Measurements from ENCODE around the gene RETN. TPM values are rescaled to one million over a fixed set of nuclear protein-coding genes. Genes with fewer than 3 reads are reported as not detected.

Gene RETN
- total and polyA plus RNA-seq, 2 experiments from 2014 or later = not detected

DNA sequence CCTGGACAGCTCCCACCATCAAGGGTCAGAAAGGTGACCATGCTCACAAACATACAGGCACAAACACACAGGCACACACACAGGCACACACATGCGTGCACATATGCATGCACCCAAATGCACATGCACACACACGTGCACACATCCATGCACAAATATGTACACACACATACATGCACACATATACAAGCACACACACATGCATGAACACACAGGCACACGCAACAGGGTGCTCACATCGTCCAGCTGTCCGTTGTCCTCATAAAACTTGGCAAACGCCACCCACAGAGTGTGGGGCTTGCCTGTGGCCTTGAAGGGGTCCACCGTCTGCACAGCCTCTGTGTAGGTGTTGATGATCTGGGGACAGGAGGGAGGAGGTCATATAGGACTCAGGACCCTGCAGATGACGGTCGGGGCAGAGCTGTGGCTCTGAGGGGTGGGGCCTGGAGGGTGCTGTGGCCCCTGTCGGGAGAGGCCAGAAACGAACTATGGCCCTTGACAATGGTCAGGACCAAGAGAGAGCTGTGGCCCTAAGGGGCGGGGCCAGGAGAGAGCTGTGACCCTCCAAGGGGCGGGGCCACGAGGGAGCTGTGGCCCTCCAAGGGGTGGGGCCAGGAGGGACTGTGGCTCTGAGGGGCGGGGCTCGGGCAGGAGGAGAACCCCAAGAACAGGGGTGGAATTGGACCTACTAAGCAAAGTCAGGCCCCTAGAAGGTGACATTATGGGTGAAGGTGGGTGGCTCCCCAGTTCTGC, 45.7 kb upstream of the RETN start:
- Mint-ChIP-seq H3K27me3 (ENCODE audit: insufficient read depth, low read depth, poor library complexity) (peaks cover 12% of the 10 kb centered on the region), H3K27ac (no peak overlapping the region), H3K36me3 (ENCODE audit: low read depth) (peaks cover 35% of the 10 kb centered on the region), H3K4me3 (no peak overlapping the region), H3K4me1 (peaks cover under 1% of the 10 kb centered on the region; the same call in 2 of the 3 replicates), H3K9me3 (no peaks in the 10 kb centered on the region)
- no peak overlapping the region for H3K4me3 ChIP-seq
- no peaks in the 10 kb centered on the region for H3F3A ChIP-seq (replicated peaks; ENCODE audit: low read depth)
- H2AFZ ChIP-seq = no peak overlapping the region
- no peaks in the 10 kb centered on the region for H3K27me3 ChIP-seq (ENCODE audit: insufficient read depth)
- no peak overlapping the region for H3K4me2 ChIP-seq
- peaks cover 18% of the 10 kb centered on the region for H3K79me2 ChIP-seq (replicated peaks; ENCODE audit: insufficient read depth)
- peak; percentile 76 for DNase-seq (ENCODE audit: low spot score)
- no peak for TF ChIP-seq POLR2AphosphoS5 (IDR thresholded peaks at IDR 0.05; ENCODE audit: low read depth)
- no peak for TF ChIP-seq EZH2 (IDR thresholded peaks at IDR 0.05; ENCODE audit: low read depth, unreplicated experiment)
- no peak for TF ChIP-seq ZNF114 (CRISPR knock-in tag; IDR thresholded peaks at IDR 0.05)
- TF ChIP-seq, protein P1, sequence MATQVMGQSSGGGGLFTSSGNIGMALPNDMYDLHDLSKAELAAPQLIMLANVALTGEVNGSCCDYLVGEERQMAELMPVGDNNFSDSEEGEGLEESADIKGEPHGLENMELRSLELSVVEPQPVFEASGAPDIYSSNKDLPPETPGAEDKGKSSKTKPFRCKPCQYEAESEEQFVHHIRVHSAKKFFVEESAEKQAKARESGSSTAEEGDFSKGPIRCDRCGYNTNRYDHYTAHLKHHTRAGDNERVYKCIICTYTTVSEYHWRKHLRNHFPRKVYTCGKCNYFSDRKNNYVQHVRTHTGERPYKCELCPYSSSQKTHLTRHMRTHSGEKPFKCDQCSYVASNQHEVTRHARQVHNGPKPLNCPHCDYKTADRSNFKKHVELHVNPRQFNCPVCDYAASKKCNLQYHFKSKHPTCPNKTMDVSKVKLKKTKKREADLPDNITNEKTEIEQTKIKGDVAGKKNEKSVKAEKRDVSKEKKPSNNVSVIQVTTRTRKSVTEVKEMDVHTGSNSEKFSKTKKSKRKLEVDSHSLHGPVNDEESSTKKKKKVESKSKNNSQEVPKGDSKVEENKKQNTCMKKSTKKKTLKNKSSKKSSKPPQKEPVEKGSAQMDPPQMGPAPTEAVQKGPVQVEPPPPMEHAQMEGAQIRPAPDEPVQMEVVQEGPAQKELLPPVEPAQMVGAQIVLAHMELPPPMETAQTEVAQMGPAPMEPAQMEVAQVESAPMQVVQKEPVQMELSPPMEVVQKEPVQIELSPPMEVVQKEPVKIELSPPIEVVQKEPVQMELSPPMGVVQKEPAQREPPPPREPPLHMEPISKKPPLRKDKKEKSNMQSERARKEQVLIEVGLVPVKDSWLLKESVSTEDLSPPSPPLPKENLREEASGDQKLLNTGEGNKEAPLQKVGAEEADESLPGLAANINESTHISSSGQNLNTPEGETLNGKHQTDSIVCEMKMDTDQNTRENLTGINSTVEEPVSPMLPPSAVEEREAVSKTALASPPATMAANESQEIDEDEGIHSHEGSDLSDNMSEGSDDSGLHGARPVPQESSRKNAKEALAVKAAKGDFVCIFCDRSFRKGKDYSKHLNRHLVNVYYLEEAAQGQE (IDR thresholded peaks at IDR 0.05; ENCODE audit: unreplicated experiment) = no peak
- TF ChIP-seq JUNB (IDR thresholded peaks at IDR 0.05; ENCODE audit: unreplicated experiment) = no peak
- no peak for TF ChIP-seq CREB1 (CRISPR knock-in tag; IDR thresholded peaks at IDR 0.05; ENCODE audit: low read depth)
- TF ChIP-seq, protein P2, sequence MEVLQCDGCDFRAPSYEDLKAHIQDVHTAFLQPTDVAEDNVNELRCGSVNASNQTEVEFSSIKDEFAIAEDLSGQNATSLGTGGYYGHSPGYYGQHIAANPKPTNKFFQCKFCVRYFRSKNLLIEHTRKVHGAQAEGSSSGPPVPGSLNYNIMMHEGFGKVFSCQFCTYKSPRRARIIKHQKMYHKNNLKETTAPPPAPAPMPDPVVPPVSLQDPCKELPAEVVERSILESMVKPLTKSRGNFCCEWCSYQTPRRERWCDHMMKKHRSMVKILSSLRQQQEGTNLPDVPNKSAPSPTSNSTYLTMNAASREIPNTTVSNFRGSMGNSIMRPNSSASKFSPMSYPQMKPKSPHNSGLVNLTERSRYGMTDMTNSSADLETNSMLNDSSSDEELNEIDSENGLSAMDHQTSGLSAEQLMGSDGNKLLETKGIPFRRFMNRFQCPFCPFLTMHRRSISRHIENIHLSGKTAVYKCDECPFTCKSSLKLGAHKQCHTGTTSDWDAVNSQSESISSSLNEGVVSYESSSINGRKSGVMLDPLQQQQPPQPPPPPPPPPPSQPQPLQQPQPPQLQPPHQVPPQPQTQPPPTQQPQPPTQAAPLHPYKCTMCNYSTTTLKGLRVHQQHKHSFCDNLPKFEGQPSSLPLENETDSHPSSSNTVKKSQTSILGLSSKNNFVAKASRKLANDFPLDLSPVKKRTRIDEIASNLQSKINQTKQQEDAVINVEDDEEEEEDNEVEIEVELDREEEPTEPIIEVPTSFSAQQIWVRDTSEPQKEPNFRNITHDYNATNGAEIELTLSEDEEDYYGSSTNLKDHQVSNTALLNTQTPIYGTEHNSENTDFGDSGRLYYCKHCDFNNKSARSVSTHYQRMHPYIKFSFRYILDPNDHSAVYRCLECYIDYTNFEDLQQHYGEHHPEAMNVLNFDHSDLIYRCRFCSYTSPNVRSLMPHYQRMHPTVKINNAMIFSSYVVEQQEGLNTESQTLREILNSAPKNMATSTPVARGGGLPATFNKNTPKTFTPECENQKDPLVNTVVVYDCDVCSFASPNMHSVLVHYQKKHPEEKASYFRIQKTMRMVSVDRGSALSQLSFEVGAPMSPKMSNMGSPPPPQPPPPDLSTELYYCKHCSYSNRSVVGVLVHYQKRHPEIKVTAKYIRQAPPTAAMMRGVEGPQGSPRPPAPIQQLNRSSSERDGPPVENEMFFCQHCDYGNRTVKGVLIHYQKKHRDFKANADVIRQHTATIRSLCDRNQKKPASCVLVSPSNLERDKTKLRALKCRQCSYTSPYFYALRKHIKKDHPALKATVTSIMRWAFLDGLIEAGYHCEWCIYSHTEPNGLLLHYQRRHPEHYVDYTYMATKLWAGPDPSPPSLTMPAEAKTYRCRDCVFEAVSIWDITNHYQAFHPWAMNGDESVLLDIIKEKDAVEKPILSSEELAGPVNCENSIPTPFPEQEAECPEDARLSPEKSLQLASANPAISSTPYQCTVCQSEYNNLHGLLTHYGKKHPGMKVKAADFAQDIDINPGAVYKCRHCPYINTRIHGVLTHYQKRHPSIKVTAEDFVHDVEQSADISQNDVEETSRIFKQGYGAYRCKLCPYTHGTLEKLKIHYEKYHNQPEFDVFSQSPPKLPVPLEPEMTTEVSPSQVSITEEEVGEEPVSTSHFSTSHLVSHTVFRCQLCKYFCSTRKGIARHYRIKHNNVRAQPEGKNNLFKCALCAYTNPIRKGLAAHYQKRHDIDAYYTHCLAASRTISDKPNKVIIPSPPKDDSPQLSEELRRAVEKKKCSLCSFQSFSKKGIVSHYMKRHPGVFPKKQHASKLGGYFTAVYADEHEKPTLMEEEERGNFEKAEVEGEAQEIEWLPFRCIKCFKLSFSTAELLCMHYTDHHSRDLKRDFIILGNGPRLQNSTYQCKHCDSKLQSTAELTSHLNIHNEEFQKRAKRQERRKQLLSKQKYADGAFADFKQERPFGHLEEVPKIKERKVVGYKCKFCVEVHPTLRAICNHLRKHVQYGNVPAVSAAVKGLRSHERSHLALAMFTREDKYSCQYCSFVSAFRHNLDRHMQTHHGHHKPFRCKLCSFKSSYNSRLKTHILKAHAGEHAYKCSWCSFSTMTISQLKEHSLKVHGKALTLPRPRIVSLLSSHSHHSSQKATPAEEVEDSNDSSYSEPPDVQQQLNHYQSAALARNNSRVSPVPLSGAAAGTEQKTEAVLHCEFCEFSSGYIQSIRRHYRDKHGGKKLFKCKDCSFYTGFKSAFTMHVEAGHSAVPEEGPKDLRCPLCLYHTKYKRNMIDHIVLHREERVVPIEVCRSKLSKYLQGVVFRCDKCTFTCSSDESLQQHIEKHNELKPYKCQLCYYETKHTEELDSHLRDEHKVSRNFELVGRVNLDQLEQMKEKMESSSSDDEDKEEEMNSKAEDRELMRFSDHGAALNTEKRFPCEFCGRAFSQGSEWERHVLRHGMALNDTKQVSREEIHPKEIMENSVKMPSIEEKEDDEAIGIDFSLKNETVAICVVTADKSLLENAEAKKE (CRISPR knock-in tag; IDR thresholded peaks at IDR 0.05) = no peak
- no peak for TF ChIP-seq EZH2phosphoT487 (IDR thresholded peaks at IDR 0.05; ENCODE audit: unreplicated experiment)
- no peak for TF ChIP-seq NANOG (IDR thresholded peaks at IDR 0.05; ENCODE audit: borderline replicate concordance)
- TF ChIP-seq, protein P3, sequence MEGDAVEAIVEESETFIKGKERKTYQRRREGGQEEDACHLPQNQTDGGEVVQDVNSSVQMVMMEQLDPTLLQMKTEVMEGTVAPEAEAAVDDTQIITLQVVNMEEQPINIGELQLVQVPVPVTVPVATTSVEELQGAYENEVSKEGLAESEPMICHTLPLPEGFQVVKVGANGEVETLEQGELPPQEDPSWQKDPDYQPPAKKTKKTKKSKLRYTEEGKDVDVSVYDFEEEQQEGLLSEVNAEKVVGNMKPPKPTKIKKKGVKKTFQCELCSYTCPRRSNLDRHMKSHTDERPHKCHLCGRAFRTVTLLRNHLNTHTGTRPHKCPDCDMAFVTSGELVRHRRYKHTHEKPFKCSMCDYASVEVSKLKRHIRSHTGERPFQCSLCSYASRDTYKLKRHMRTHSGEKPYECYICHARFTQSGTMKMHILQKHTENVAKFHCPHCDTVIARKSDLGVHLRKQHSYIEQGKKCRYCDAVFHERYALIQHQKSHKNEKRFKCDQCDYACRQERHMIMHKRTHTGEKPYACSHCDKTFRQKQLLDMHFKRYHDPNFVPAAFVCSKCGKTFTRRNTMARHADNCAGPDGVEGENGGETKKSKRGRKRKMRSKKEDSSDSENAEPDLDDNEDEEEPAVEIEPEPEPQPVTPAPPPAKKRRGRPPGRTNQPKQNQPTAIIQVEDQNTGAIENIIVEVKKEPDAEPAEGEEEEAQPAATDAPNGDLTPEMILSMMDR (conservative IDR thresholded peaks at IDR 0.05; ENCODE audit: low read depth in 2 of 2) = no peak
- no peak for TF ChIP-seq STAT1 (IDR thresholded peaks at IDR 0.05; ENCODE audit: unreplicated experiment)
- TF ChIP-seq, protein P4, sequence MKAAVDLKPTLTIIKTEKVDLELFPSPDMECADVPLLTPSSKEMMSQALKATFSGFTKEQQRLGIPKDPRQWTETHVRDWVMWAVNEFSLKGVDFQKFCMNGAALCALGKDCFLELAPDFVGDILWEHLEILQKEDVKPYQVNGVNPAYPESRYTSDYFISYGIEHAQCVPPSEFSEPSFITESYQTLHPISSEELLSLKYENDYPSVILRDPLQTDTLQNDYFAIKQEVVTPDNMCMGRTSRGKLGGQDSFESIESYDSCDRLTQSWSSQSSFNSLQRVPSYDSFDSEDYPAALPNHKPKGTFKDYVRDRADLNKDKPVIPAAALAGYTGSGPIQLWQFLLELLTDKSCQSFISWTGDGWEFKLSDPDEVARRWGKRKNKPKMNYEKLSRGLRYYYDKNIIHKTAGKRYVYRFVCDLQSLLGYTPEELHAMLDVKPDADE (IDR thresholded peaks at IDR 0.05) = no peak
- TF ChIP-seq ZNF331 (CRISPR knock-in tag; IDR thresholded peaks at IDR 0.05; ENCODE audit: low read depth) = no peak
- peak; percentile 82 for ATAC-seq
- H3K36me3 ChIP-seq (ENCODE audit: insufficient read depth) = no peaks in the 10 kb centered on the region; the same call in 1 of the 2 replicates
- no peaks in the 10 kb centered on the region for H3K4me1 ChIP-seq (ENCODE audit: insufficient read depth)
- no peak overlapping the region for H3K27ac ChIP-seq (ENCODE audit: low read depth)
- H4K20me1 ChIP-seq (replicated peaks; ENCODE audit: insufficient read depth) = peaks cover under 1% of the 10 kb centered on the region
- no peaks in the 10 kb centered on the region for H3K9me2 ChIP-seq (ENCODE audit: insufficient read depth)
